Stimulated activated naive CD4-positive, alpha-beta T cell treated with Interleukin-2 at 50 U/mL for 16 hours (primary cell): Measurements from ENCODE around the gene CLEC16A.

Experiments used
- DNase-seq: peaks from one replicate; lab custom pipeline; 2025; lab: John Stamatoyannopoulos, UW

The CLEC16A gene

GRCh38 chr16:11144122-11144521, 199.8 kb downstream of the CLEC16A start:
- DNase-seq, result no peak

- no peak for DNase-seq
Measured at GRCh38 chr16:11145173-11145818, 200.9 kb downstream of the CLEC16A start.

GRCh38 chr16:11145819-11146211, 201.5 kb downstream of the CLEC16A start:
- DNase-seq, result no peak

- no peak for DNase-seq
Measured at GRCh38 chr16:11147033-11147753, 202.8 kb downstream of the CLEC16A start.

GRCh38 chr16:11147754-11148444, 203.5 kb downstream of the CLEC16A start:
- no peak for DNase-seq

GRCh38 chr16:11149011-11149616, 204.8 kb downstream of the CLEC16A start:
- no peak for DNase-seq

- DNase-seq, result no peak
Measured at GRCh38 chr16:11150190-11150589, 205.8 kb downstream of the CLEC16A start.

GRCh38 chr16:11151156-11151884, 207.0 kb downstream of the CLEC16A start:
- no peak for DNase-seq

- DNase-seq, result no peak
Measured at GRCh38 chr16:11151885-11152629, 207.7 kb downstream of the CLEC16A start.

- no peak for DNase-seq
Measured at GRCh38 chr16:11152677-11153331, 208.4 kb downstream of the CLEC16A start.

GRCh38 chr16:11155284-11155806, 211.0 kb downstream of the CLEC16A start:
- DNase-seq, result no peak

- DNase-seq, result no peak
Measured at GRCh38 chr16:11156401-11156800, 212.0 kb downstream of the CLEC16A start.

GRCh38 chr16:11157143-11157542, 212.8 kb downstream of the CLEC16A start:
- DNase-seq, result no peak

GRCh38 chr16:11158018-11158417, 213.7 kb downstream of the CLEC16A start:
- no peak for DNase-seq

GRCh38 chr16:11159282-11159681, 214.9 kb downstream of the CLEC16A start:
- DNase-seq, result no peak

- DNase-seq, result no peak
Measured at GRCh38 chr16:11160676-11161115, 216.3 kb downstream of the CLEC16A start.

- no peak for DNase-seq
Measured at GRCh38 chr16:11161439-11161838, 217.1 kb downstream of the CLEC16A start.

- no peak for DNase-seq
Measured at GRCh38 chr16:11161974-11162373, 217.6 kb downstream of the CLEC16A start.

- no peak for DNase-seq
Measured at GRCh38 chr16:11162586-11163268, 218.4 kb downstream of the CLEC16A start.

- no peak for DNase-seq
Measured at GRCh38 chr16:11163761-11164261, 219.4 kb downstream of the CLEC16A start.
